ENCODE data around the gene TBC1D30.

Gene TBC1D30

DNA sequence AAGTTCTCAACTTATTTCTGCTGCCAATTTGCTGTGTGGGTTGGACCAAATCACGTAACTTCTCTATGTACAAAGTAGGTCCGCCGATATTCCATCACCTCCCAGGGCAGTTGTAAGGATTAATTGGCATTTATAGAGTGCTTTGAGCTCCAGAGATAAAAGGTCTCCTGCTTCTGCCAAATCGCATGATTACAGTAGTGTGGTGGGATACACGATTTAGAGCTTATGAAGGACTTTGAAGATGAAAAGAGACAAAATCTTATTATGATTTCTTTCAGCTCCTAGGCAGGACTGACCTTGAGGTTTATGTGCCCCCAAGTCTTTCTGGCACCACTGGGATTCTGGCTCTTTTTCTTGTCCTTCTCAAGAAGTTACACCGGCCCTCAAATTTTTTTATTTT, 84.7 kb downstream of the TBC1D30 start:
- Histone ChIP-seq H3K4me2 (no peak overlapping the region), H3K27me3 (no peaks in the 10 kb centered on the region), H3K4me3 (no peak overlapping the region), H3K9me3 (replicated peaks in 1 of 11) (no peaks in the 10 kb centered on the region; a peak in 1 of 22 replicates), H3K27ac (no peak overlapping the region), H3K36me3 (no peaks in the 10 kb centered on the region), H3K9ac (no peak overlapping the region), H3K4me1 (peaks cover 0 to 21% (median 15%) of the 10 kb centered on the region in 10 experiments; a peak in 16 of 20 replicates), H4K20me1 (no peaks in the 10 kb centered on the region)
- TF ChIP-seq Cebpa-rat (IDR thresholded peaks at IDR 0.05) = no peak

DNA sequence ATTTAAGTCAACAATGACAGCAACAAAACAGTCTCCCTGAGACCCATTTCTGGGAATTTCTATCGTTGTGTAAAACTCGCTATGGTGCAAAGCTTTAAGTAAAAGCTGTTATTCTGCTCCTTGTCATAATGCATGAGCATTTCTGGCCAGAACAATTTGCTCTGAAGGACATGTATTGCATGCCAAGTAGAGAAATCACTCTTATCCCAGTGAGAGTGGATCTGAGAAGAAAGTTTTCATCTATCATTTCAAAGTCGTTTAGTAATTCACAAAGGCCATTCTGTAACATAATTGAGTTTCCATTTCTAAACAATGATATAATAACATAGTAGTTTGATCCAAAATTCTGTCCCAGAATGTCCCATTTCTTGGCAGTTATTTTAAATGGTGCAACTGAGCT, 86.6 kb downstream of the TBC1D30 start:
- no peak for TF ChIP-seq Cebpa-rat (IDR thresholded peaks at IDR 0.05)
- no peak overlapping the region for H3K27ac ChIP-seq
- H3K9ac ChIP-seq = no peak overlapping the region
- peaks cover 0 to 21% (median 15%) of the 10 kb centered on the region in 10 experiments; a peak in 16 of 20 replicates for H3K4me1 ChIP-seq
- no peaks in the 10 kb centered on the region for H4K20me1 ChIP-seq
- H3K27me3 ChIP-seq = no peaks in the 10 kb centered on the region
- no peak overlapping the region for H3K4me3 ChIP-seq
- peak overlapping the region in 7 of 11 experiments; percentile 24 to 78 (median 53); a peak in 9 of 22 replicates for H3K4me2 ChIP-seq
- H3K36me3 ChIP-seq = no peaks in the 10 kb centered on the region
- H3K9me3 ChIP-seq (replicated peaks in 1 of 11) = no peaks in the 10 kb centered on the region; a peak in 1 of 22 replicates

DNA sequence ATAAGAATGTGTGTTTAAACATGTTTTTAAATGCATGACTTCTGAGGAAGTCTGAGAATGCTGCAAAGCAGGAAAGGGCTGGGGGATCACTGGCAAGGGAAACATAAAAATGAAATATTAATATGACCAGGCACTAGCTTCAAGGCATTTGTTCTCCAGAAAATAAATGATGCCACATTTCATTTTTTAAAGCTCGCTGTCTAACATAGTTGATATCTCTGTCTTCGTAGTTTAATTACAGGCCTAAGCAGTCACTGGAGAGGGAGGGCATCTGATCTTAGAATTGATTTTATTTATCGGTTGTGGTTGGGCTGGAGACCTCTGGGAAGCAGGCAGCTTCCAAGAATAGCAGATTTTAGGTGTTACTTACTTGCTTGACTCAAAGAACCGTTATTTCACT, 87.5 kb downstream of the TBC1D30 start:
- H3K4me2 ChIP-seq = peak overlapping the region in 9 of 11 experiments; percentile 24 to 78 (median 48); a peak in 16 of 22 replicates
- no peak overlapping the region for H3K9ac ChIP-seq
- H4K20me1 ChIP-seq = no peaks in the 10 kb centered on the region
- H3K27me3 ChIP-seq = no peaks in the 10 kb centered on the region
- H3K9me3 ChIP-seq (replicated peaks in 1 of 11) = no peaks in the 10 kb centered on the region; a peak in 1 of 22 replicates
- no peaks in the 10 kb centered on the region for H3K36me3 ChIP-seq
- no peak overlapping the region for H3K27ac ChIP-seq
- H3K4me1 ChIP-seq = peaks cover 0 to 21% (median 15%) of the 10 kb centered on the region in 10 experiments; a peak in 16 of 20 replicates
- TF ChIP-seq Cebpa-rat (IDR thresholded peaks at IDR 0.05) = no peak
- H3K4me3 ChIP-seq = no peak overlapping the region

DNA sequence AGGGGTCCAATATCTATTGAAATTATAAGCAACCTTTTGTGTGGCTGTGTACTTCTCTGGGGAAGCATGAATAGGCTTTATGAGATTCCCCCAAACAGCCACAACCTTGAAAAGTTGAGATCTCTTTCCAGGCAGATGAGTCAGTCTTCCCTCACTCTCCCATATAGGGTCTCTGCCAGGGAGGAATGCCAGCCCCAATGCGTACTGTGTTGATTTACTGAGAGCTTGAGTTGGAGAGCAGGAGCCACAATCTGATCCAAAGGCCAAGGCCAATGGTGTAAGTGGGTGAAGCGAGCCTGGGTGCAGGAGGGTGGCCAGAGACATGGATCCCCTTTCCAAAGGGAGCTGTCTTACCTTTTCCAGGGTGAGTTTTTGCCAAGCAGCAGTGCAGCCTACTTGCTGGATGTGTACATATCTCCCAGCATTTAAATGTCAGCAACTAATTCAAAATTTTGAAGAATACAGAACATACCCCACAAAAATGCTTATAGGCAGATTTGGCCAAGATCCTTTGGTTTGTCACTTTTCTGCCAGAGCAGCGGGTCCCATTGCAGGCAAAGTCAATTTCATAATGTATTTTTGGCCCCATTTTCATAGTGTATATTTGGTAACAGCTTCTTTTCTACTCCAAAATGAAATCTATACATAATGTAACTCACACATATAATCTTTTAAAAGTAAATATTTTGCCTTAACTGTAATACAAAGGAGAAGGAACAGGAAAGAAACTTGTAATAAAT, 88.2 kb downstream of the TBC1D30 start:
- H3K36me3 ChIP-seq = no peaks in the 10 kb centered on the region
- TF ChIP-seq Cebpa-rat (IDR thresholded peaks at IDR 0.05) = no peak
- H3K27me3 ChIP-seq = no peaks in the 10 kb centered on the region
- H3K9me3 ChIP-seq (replicated peaks in 1 of 11) = no peaks in the 10 kb centered on the region; a peak in 1 of 22 replicates
- peak overlapping the region in 7 of 11 experiments; percentile 24 to 78 (median 53); a peak in 13 of 22 replicates for H3K4me2 ChIP-seq
- H3K4me3 ChIP-seq = no peak overlapping the region
- H3K9ac ChIP-seq = no peak overlapping the region
- H3K27ac ChIP-seq = no peak overlapping the region
- peaks cover 0 to 21% (median 15%) of the 10 kb centered on the region in 10 experiments; a peak in 16 of 20 replicates for H3K4me1 ChIP-seq
- no peaks in the 10 kb centered on the region for H4K20me1 ChIP-seq

DNA sequence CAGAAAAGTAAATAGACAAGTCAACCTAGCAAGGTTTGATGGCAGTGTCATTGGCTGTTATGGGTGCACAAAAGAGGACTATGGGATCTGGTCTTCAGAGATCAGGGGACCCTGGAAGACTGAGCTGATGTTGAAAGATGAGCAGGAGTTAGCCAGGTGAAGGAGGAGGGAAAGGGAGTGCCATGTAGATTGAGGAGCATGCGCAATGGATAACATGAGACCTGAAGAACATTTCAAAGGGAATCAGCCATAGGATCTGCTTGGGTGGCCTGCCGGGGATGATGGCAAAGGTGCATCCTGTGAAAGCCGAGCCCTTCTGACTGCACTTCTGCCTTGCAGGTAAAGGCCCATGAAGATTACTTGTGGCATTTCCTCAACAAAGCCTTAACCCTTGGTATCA, 90.8 kb downstream of the TBC1D30 start:
- no peaks in the 10 kb centered on the region for H4K20me1 ChIP-seq
- H3K9ac ChIP-seq = no peak overlapping the region
- no peaks in the 10 kb centered on the region for H3K36me3 ChIP-seq
- H3K4me1 ChIP-seq = peaks cover 0 to 21% (median 15%) of the 10 kb centered on the region in 10 experiments; a peak in 16 of 20 replicates
- H3K27ac ChIP-seq = no peak overlapping the region
- H3K27me3 ChIP-seq = no peaks in the 10 kb centered on the region
- TF ChIP-seq Cebpa-rat (IDR thresholded peaks at IDR 0.05) = no peak
- H3K9me3 ChIP-seq (replicated peaks in 1 of 11) = no peaks in the 10 kb centered on the region; a peak in 1 of 22 replicates
- no peak overlapping the region for H3K4me2 ChIP-seq
- H3K4me3 ChIP-seq = no peak overlapping the region

DNA sequence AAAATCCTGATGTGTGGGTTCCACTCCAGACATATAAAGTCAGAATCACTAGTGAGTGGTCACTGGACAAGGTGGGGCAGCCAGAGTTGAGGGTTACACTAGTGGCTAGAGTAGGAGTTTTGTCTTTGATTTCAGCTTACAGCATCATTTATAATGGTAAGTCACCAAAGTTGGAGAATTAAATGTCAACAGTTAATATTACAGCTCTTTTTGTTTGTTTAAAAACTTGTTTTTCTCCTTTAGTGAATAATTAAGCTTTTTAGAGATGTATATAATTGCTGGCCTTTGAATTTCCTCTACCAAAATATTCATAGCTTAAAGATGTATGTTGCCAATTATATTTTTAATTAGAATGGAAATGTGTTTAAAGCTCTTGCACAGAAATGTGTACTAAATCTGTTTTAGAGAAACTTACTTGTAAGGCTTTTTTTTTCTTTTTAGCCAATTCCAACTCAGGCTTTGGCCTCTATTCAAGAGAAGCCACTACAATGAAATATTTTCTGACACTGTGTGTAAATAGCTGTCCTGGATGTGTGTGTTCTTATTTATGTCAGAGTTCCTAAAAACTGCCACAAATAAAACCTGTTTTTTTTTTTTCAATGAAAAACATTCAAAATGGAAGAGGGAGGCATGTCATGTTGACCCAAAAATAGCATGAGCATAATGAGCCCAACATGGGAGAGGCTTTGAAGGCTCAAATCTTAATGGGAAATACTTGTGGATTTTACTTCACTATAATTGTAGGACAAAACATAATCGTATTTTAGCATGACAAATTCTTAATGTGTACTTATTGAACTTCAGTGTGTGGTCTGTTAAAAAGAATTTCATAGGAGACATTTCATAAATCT, 92.2 kb downstream of the TBC1D30 start:
- no peaks in the 10 kb centered on the region for H3K36me3 ChIP-seq

DNA sequence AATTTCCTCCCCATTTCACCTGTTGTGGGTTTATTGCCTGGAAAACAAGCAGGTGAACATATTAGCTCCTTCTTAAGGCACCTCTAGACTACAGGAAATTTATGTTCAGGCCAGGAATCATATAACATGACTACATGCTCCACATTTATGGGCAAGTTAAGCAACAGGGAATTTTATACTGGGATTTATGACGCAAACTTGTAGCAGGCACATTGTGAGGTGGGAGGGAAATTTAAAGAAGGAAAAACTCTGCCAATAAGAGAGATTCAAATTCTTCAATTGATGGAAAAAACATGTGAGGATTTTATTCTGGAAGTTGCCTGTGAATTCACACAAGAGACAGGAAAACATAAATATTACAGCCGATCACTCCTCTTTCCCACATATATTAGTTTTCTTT, 93.9 kb downstream of the TBC1D30 start:
- Histone ChIP-seq H3K4me1 (no peaks in the 10 kb centered on the region), H3K4me2 (no peak overlapping the region), H3K9ac (no peak overlapping the region), H3K4me3 (no peak overlapping the region), H3K9me3 (replicated peaks in 1 of 11) (no peaks in the 10 kb centered on the region; a peak in 1 of 22 replicates), H3K27ac (no peak overlapping the region), H3K36me3 (no peaks in the 10 kb centered on the region), H3K27me3 (no peaks in the 10 kb centered on the region), H4K20me1 (no peaks in the 10 kb centered on the region)
- TF ChIP-seq Cebpa-rat (IDR thresholded peaks at IDR 0.05) = no peak

More for the DNA sequence above, 92.2 kb downstream of the TBC1D30 start:
- Histone ChIP-seq H3K9ac (no peak overlapping the region), H3K4me2 (no peak overlapping the region), H3K4me1 (peaks cover 0 to 13% (median 12%) of the 10 kb centered on the region in 10 experiments; a peak in 16 of 20 replicates), H4K20me1 (no peaks in the 10 kb centered on the region), H3K27me3 (no peaks in the 10 kb centered on the region), H3K9me3 (replicated peaks in 1 of 11) (no peaks in the 10 kb centered on the region; a peak in 1 of 22 replicates), H3K4me3 (no peak overlapping the region), H3K27ac (no peak overlapping the region)
- TF ChIP-seq Cebpa-rat (IDR thresholded peaks at IDR 0.05) = no peak

DNA sequence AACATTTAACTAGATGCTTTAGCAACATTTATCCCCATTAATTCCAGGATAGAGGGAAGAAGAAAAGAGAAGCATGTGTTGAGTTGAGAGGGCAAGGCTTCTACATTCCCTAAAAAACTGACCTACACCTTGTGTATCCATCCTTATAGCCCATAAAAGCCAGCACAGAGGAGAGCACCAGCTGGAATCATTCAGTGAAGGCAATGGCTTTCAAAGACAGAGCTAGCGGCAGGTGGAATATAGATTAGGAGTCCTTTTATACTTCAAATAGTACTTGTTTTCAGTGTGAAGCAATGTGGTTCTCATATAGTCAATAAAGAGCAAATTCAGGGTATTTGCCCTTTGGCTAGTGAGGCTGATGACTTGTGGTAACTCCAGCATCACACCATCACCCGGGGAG, 94.4 kb downstream of the TBC1D30 start:
- no peaks in the 10 kb centered on the region; a peak in 1 of 22 replicates for H3K9me3 ChIP-seq (replicated peaks in 1 of 11)
- H4K20me1 ChIP-seq = no peaks in the 10 kb centered on the region
- H3K27me3 ChIP-seq = no peaks in the 10 kb centered on the region
- no peak overlapping the region for H3K27ac ChIP-seq
- H3K36me3 ChIP-seq = no peaks in the 10 kb centered on the region
- TF ChIP-seq Cebpa-rat (IDR thresholded peaks at IDR 0.05) = no peak
- H3K9ac ChIP-seq = no peak overlapping the region
- no peak overlapping the region for H3K4me2 ChIP-seq
- peaks cover 0 to 3% (median 0%) of the 10 kb centered on the region in 10 experiments; a peak in 1 of 20 replicates for H3K4me1 ChIP-seq
- H3K4me3 ChIP-seq = no peak overlapping the region

DNA sequence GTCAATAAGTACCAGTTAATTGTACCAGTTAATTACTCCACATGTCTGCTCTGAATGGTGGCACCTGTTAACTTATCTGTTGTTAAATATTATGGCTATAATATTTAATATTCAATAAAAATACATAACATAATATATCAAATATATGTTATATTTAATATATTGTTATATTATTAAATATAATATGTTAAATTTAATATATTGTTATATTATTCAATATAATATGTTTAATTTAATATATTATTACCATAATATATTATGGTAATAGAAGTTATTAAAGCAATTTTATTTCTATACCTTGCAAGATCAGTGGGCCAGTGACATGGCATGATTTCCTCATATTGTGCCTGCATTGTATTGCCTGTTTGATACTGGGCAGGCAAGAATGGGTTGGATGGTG, 98.4 kb downstream of the TBC1D30 start:
- H3K9ac ChIP-seq = no peak overlapping the region
- no peak overlapping the region for H3K4me2 ChIP-seq
- no peak for TF ChIP-seq Cebpa-rat (IDR thresholded peaks at IDR 0.05)
- no peak overlapping the region for H3K4me3 ChIP-seq
- no peak overlapping the region for H3K27ac ChIP-seq
- H3K9me3 ChIP-seq (replicated peaks in 1 of 11) = no peaks in the 10 kb centered on the region
- H3K36me3 ChIP-seq = no peaks in the 10 kb centered on the region
- H4K20me1 ChIP-seq = no peaks in the 10 kb centered on the region
- H3K4me1 ChIP-seq = peaks cover 0 to 4% (median 0%) of the 10 kb centered on the region in 10 experiments; a peak in 1 of 20 replicates
- H3K27me3 ChIP-seq = no peaks in the 10 kb centered on the region

All from BLaER1 treated with 17β-estradiol and CSF1 and Interleukin-3, amounts not matched to agents 10 nM and 100 nM (cell line).